ENCODE measurements around the gene ZNF678.

Gene ZNF678

DNA sequence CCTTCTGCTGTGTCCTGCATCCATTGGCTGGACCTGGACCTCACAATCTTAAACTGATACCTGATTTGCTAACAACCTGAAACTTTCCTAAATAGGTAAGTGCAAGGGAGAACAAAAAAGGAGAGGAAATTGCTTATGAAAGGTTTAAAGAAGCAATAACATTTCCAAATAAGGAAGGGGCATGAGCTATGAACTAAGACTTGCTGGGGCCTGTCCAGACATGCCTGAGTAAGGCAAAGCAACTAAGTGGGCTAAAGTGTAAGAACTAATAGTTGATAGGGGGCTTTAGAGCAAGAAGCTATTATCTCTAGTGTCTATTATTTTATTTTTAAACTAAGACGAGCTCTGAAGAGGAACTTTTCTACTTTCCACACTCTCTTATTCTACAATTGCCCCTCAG, 160.1 kb downstream of the ZNF678 start:
- no peak for DNase-seq (ENCODE audit: low read depth)

DNA sequence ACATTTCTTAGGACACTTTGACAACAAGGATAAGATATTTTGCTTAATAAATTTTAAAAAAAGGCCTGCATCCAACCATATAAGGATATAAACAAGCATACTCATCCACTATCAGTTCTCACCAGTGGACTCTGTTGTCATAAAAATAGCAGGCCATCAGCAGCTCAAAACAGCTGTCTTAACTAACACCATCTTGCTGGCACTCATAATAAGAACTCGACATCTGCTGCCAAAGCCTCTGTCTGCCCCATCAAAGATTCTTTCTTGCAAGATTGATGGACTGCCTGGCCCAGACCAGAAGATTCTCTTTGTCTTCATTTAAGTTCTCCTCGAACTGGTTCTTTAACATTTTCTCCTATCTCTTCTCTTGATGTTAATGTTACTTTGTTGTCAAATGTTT, 161.7 kb downstream of the ZNF678 start:
- no peak for DNase-seq (ENCODE audit: low read depth)

DNA sequence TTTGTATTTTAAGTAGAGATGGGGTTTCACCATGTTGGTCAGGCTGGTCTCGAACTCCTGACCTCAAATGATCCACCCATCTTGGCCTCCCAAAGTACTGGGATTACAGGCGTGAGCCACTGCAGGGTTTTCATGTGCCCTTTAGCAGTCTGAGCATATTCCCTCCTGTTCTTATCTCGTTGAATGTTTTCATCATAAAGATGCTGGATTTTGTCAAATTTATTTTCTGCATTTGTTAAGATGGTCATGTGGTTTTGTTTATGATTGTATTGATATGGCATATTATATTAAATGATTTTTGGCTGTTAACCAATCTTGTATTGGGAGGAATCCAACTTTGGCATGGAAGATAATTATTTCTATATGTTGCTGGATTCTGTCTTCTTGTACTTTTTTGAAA, 163.0 kb downstream of the ZNF678 start:
- DNase-seq (ENCODE audit: low read depth): no peak
